Stimulated activated effector memory CD8-positive, alpha-beta T cell treated with anti-CD3 and anti-CD28 coated beads, Interleukin-12 subunit alpha, Interleukin-12 subunit beta, amount 100 ng/mL, for 72 hours (primary cell): ENCODE data around the gene SSX2IP.
A peak's percentile ranks its signal among the peaks of the same experiment; 100 is the strongest.
"Not testable (repeated sequence)": the region's sequence is repeated elsewhere in the genome, so short reads cannot be mapped to it uniquely, and the experiment has no call there.

Experiments
- ATAC-seq: fragments of 150-1000 bp; cut with Tn5 transposase; 2 replicates; pipeline ENCODE4 v1.10.0; 2021
- DNase-seq, 2 donors: peaks; one replicate each; pipeline ENCODE4 v3.0.0; 2021 to 2022; ENCODE audit warnings: low spot score in 2 of 2
- H3K27ac Mint-ChIP-seq: one replicate; pipeline ENCODE4 v1.8.0; 2022; ENCODE audit warnings: mild to moderate bottlenecking, mixed read lengths
- H3K36me3 Mint-ChIP-seq: one replicate; pipeline ENCODE4 v1.8.0; 2022; ENCODE audit warnings: mild to moderate bottlenecking, mixed read lengths
- H3K4me1 Mint-ChIP-seq: one replicate; pipeline ENCODE4 v1.8.0; 2022; ENCODE audit warnings: mixed read lengths
- H3K4me3 Mint-ChIP-seq: one replicate; pipeline ENCODE4 v1.8.0; 2022; ENCODE audit warnings: mild to moderate bottlenecking, mixed read lengths
- H3K9me3 Mint-ChIP-seq: one replicate; pipeline ENCODE4 v1.8.0; 2022; ENCODE audit warnings: mixed read lengths

The SSX2IP gene

DNA sequence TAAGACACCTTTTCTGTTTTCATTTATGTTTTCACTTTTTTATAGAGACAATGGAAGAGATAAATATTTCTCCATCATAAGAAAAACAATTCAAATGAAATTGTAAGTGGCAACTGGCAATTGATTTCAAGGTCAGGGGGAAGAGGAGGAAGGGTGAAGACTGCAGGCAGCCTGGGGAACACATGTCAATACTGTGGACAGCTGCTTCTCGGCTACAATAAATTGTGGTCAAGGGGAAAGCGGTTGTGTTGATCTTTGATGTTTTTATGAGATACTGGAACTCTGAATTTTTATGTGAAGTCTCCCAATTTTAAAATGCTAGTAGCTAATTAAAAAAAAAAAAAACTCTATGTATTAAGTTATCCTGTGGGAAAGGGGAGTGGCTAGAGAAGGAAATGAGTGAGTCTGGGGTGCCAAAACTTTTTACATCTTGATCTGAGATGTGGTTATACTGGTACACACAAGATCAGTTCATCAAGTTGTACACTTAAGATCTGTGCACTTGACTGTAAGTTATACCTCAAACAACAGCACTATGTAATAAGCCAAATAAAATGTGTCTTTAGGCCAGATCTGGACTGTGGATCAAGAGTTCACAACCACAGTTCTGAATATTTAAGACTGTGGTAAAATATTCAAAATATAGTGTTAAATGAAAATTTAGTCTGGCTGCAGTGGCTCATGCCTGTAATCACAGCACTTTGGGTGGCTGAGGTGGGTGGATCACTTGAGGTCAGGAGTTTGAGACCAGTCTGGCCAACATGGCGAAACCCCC is 18.0 kb downstream of the SSX2IP start:
- ATAC-seq (no peak), DNase-seq (no peak)
- H3K36me3 Mint-ChIP-seq = peaks cover 12% of the 10 kb centered on the region
- no peak overlapping the region for H3K27ac Mint-ChIP-seq
- H3K4me3 Mint-ChIP-seq = no peak overlapping the region
- H3K9me3 Mint-ChIP-seq = no peaks in the 10 kb centered on the region
- peaks cover 9% of the 10 kb centered on the region for H3K4me1 Mint-ChIP-seq

DNA sequence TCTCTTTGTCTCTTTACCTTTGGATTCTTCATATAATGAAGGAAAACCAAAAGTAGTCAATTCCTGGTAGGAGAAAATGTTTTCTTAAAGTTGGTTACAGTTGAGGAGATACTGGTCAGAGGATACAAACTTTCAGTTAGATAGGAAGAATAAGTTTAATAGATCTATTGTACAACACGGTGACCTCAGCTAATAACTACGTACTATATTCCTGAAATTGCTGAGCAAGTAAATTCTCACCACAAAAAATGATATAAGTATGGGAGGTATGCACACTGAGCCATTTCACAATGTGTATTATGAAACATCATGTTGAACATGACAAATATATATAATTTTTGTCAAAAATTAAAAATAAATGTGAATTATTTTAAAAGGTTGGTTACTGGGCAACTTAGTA is 20.4 kb downstream of the SSX2IP start:
- H3K4me3 Mint-ChIP-seq = no peak overlapping the region
- H3K9me3 Mint-ChIP-seq = no peaks in the 10 kb centered on the region
- H3K4me1 Mint-ChIP-seq = peaks cover 9% of the 10 kb centered on the region
- DNase-seq (no peak), ATAC-seq (no peak)
- H3K27ac Mint-ChIP-seq = no peak overlapping the region
- peaks cover 12% of the 10 kb centered on the region for H3K36me3 Mint-ChIP-seq

DNA sequence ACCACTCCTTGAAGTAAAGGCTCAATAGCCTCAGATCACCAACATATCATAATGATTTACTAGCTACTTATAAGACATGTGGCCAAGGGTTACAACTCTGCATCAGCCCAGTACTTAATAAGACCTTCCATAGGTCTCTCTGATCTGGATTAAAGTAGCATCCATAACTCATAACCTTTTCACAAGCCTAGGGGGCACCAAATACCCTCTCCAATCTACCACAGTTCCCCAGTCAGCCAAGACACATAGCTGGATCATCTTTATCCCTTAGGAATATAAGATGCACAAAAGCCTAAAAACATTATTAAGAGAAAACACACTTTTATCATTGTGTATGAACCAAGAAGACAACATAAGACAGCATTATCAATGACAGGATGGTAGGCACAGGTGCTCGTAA is 22.1 kb downstream of the SSX2IP start:
- peaks cover 12% of the 10 kb centered on the region for H3K36me3 Mint-ChIP-seq
- peaks cover 3% of the 10 kb centered on the region for H3K4me1 Mint-ChIP-seq
- no peak for DNase-seq
- H3K4me3 Mint-ChIP-seq = no peak overlapping the region
- ATAC-seq = no peak
- no peaks in the 10 kb centered on the region for H3K9me3 Mint-ChIP-seq
- no peak overlapping the region for H3K27ac Mint-ChIP-seq

DNA sequence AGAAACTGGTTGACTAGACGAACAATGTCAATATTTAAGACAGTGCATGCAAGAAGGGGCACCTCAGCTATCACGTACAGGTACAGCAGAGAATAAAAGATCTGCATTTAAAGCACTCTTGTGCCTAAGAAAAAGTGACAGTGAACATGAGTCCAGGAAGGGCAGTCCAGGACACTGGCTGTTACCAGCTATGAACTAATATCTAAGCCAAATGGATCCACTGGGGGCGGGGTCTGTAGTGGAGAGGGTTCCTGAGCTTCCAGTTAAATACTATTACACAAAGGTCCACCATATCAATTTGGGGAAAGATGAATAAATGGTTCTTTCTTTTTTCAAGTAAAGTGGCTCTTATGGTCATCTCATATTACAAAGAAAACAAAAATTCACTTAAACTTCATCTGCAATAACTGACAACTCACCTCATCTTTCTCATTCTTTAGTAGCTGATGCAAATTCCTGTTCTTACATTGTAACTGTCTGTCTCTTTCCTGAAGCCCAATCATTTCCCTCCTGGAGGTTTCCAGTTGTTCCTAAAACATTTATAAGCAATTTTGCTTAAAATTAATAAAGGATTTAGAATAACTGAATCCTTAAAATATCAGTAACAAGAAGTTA is 24.5 kb downstream of the SSX2IP start:
- DNase-seq = no peak
- Mint-ChIP-seq H3K4me1 (no peaks in the 10 kb centered on the region), H3K9me3 (no peaks in the 10 kb centered on the region), H3K4me3 (no peak overlapping the region), H3K27ac (no peak overlapping the region), H3K36me3 (peaks cover 28% of the 10 kb centered on the region)
- ATAC-seq = no peak

DNA sequence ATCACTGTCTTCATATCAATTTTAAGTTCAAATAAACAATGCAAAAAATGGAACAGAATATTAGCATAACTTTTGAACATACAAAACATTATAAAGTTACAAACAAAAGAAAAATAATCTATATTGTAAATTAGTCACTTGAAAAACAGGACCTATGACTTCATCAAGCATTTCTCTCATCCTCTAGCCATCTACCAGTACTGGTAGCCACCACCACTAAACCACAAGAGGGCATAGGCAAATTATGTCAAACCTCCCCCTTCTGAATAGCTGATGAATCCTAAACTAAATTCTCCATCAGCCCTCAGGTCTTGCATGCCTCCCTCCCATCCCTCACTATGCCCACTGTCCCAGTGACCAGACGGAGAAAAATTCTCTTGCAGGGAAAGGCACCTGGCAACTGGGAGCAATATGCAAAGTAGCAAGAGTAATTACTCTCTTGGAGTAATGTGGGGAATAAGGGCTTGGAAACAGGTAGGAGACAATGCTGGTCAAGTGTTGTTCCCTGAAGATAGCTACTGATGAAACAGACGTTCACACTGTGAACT is 37.1 kb downstream of the SSX2IP start:
- no peaks in the 10 kb centered on the region for H3K9me3 Mint-ChIP-seq
- no peak for DNase-seq
- peaks cover 51% of the 10 kb centered on the region for H3K36me3 Mint-ChIP-seq
- no peak for ATAC-seq
- H3K4me1 Mint-ChIP-seq = no peaks in the 10 kb centered on the region
- H3K4me3 Mint-ChIP-seq = no peak overlapping the region
- H3K27ac Mint-ChIP-seq = no peak overlapping the region

DNA sequence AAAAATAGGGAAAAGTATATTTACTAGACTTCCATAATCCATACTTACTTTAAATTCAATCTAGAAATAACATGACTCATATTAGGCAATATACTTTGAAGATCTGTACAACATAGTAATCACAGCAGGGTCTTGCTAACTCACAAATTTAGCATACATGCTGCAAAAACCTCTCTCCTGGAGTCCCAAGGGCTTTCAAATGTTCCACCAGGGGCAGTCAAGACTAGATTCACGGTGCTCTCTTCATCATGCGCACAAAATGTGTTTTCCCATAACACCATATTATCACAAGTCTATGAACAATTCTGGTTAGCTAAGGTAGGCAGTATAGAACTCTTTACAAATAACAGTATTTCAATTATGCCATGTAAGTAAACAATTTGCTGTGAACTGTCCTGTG is 45.8 kb downstream of the SSX2IP start:
- H3K4me3 Mint-ChIP-seq = no peak overlapping the region
- no peak for ATAC-seq
- no peak overlapping the region for H3K27ac Mint-ChIP-seq
- no peaks in the 10 kb centered on the region for H3K4me1 Mint-ChIP-seq
- DNase-seq = no peak
- no peaks in the 10 kb centered on the region for H3K9me3 Mint-ChIP-seq
- peaks cover 6% of the 10 kb centered on the region for H3K36me3 Mint-ChIP-seq

DNA sequence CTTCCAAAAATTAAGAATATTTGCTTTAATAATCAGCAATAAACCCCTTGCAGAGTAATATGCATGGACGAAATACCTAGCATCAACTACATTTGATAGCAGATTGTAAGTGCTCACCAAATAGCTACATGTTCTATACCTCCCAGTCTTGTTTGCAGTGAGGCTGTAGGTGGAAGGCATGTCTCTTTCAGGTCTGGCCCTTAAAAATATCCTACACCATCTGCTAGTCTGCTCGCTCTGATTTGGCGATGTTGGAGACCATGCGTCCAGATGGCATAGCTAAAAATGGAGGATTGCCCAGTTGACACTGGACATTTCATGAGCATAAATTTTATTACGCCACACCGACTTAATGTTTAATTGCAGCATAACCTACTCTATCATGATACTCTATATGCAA is 47.1 kb downstream of the SSX2IP start:
- DNase-seq (no peak), ATAC-seq (no peak)
- Mint-ChIP-seq H3K4me1 (no peaks in the 10 kb centered on the region), H3K27ac (no peak overlapping the region), H3K9me3 (no peaks in the 10 kb centered on the region), H3K4me3 (no peak overlapping the region), H3K36me3 (peaks cover 6% of the 10 kb centered on the region)

DNA sequence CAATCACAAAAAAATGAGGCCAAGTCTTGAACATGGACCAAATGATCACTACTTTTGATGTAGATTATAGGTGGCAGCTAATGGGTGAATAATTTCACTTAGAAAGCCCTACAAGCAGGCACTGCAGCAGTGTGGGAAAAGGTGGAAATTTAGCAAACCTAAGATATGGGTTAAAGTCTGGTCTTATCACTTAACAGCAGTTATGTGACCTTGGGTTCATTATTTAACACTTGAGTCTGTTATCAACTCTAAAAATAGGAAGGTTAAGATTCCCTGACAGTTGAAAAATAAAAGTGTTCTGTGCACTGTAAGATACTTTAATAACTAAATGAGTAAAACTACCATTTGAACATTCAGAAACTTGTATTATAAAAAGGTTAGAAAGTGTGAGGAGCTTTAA is 47.5 kb downstream of the SSX2IP start:
- no peaks in the 10 kb centered on the region for H3K9me3 Mint-ChIP-seq
- no peak overlapping the region for H3K4me3 Mint-ChIP-seq
- H3K36me3 Mint-ChIP-seq = peaks cover 6% of the 10 kb centered on the region
- no peak for DNase-seq
- no peak for ATAC-seq
- no peak overlapping the region for H3K27ac Mint-ChIP-seq
- H3K4me1 Mint-ChIP-seq = no peaks in the 10 kb centered on the region

DNA sequence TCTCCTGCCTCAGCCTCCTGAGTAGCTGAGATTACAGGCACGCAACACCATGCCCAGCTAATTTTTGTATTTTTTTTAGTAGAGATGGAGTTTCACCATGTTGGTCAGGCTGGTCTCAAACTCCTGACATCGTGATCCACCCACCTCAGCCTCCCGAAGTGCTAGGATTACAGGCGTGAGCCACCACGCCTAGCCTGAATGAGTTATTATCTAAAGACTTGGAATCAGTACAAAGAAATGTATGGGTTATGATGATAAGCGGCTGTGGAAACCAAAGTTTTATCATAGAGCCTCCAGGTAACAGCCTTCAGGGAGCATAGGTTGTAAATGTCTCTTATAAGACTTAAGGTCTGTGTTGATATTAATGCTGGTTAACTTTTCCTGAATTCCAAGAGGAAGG is 50.5 kb downstream of the SSX2IP start:
- DNase-seq = not testable (repeated sequence)

DNA sequence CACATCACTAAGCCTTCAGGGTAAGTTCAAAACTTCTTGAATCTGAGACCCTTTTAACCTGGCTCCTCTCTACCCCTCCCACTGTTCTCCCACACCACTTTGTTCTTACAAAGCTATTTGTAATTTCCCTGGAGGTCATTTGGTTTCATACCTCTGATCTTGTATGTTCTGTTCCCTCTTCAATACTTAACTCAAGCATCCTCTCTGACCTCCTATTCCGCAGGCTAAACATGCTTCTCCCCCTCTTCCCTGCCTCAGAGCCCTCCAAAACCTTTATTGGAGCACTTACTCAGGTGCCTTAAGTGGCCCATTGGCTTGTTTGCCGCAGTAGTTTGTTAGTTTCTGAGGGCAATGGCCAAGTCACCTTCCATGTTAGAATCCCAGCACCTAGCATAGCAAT is 54.8 kb downstream of the SSX2IP start:
- Mint-ChIP-seq H3K36me3 (no peaks in the 10 kb centered on the region), H3K4me3 (no peak overlapping the region), H3K27ac (no peak overlapping the region), H3K4me1 (peaks cover 9% of the 10 kb centered on the region), H3K9me3 (no peaks in the 10 kb centered on the region)
- no peak for ATAC-seq
- no peak for DNase-seq

More for the DNA sequence above, 50.5 kb downstream of the SSX2IP start:
- not testable (repeated sequence) for H3K9me3 Mint-ChIP-seq, H3K36me3 Mint-ChIP-seq, ATAC-seq, H3K27ac Mint-ChIP-seq, H3K4me3 Mint-ChIP-seq, H3K4me1 Mint-ChIP-seq

DNA sequence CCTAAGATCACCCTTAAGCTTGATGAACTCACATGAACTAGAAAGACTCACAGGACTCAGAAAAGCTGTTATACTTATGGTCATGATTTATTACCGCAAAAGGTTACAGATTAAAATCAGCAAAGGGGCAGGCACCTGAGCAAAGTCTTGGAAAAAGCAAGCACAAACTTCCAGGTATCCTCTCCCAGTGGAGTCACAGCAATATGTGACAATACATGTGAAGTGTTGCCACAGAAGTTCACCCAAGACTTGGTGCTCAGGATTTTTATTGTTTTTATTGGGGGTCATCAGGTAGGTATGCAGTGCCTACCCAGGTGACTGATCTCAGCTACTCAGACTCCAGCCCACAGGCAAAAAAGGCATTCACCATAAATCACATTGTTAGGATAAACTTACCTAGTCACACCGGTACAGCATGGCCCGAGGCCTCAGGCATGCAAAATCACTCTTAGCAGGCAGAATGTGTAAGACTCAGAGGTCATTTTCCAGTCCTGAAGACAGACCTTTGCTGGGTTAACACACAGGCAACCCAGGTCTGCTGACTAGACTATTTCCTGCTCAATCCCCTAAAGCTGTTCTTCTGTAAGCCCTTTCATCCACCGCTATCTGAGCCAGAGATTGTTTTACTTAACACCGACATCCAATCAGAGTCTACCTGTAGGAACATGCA is 55.6 kb downstream of the SSX2IP start:
- peaks cover 9% of the 10 kb centered on the region for H3K4me1 Mint-ChIP-seq

DNA sequence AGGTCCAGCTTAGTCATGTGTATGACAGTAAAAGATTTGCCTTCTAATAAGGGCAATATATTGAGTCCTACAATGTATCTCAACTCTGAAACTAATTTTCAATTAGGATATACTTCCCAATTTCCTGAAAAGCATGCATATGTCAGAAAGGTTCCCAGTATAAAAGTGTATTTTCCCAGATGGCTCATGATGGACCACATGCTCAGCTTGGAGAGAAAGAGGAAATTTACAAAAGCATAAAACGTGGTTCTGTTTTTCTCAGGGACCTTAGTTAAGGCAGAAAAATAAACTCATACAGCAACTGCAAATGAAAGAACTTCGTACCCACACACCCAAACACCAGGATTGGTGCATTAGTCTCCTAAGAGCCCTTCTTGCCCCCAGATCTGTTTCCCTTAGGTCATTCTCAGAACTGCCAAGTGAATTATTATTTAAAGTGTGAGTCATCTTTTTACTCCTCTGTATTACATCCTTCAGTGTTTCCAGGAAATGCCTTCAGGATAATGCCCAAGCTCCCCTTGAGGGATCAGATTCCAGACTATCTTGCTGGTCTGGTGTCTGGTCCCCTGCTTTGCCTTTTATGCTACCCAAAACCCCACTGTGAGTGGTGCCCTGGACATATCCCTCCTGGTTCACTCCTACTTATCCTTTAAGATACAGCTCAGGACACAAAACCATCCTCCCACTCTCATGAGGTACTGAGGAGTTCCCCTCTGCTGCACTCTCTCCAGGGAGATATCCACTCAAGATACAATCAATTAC is 57.4 kb downstream of the SSX2IP start:
- H3K9me3 Mint-ChIP-seq = no peaks in the 10 kb centered on the region
- no peaks in the 10 kb centered on the region for H3K36me3 Mint-ChIP-seq
- ATAC-seq = peak; percentile 74
- H3K27ac Mint-ChIP-seq = no peak overlapping the region
- peaks cover 9% of the 10 kb centered on the region for H3K4me1 Mint-ChIP-seq
- H3K4me3 Mint-ChIP-seq = no peak overlapping the region
- no peak for DNase-seq

More for the DNA sequence above, 55.6 kb downstream of the SSX2IP start:
- Mint-ChIP-seq H3K9me3 (no peaks in the 10 kb centered on the region), H3K36me3 (no peaks in the 10 kb centered on the region), H3K4me3 (no peak overlapping the region), H3K27ac (no peak overlapping the region)
- DNase-seq (no peak), ATAC-seq (no peak)

DNA sequence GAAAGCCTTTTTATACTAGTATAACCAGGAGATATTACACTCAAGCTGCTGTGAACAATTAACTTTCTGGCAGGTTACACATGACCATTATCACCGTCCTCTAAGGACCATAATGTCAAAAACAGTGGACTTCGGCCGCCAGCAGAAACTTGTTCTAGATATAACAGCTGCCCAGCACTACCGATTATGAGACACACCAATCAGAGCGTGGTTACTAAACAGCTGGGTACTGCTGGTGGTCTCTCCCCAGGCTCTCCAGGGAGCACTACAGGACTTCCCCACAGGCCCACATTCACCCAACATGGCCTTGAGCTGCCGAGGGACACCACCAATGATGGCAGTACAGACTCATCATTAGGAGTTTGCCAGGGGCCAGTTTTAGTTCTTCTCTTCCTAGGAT is 58.1 kb downstream of the SSX2IP start:
- no peak for DNase-seq
- Mint-ChIP-seq H3K27ac (no peak overlapping the region), H3K36me3 (no peaks in the 10 kb centered on the region), H3K4me3 (no peak overlapping the region), H3K4me1 (peaks cover 9% of the 10 kb centered on the region), H3K9me3 (no peaks in the 10 kb centered on the region)
- ATAC-seq = no peak

DNA sequence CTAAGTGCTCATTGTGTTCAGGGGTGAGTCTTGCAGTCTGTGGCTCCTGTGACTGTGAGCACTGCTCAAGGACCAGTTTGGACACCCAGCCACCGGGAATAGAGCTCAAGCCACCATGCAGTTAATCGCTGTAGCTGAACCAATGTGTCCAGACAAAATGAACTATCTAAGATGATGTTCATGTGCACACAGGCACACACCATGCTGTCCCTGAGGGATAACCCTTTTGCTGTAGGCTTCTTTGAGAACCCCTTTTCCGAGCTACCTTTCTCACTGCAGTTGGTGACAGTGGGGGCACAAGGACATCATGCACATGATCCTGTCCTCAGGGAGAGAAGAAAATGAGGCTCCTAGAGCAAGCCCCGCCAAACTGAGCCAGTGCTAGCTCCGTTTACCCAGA is 65.4 kb downstream of the SSX2IP start:
- Mint-ChIP-seq H3K36me3 (no peaks in the 10 kb centered on the region), H3K4me1 (peaks cover 10% of the 10 kb centered on the region), H3K27ac (no peak overlapping the region), H3K4me3 (no peak overlapping the region), H3K9me3 (no peaks in the 10 kb centered on the region)
- DNase-seq (no peak), ATAC-seq (no peak)

DNA sequence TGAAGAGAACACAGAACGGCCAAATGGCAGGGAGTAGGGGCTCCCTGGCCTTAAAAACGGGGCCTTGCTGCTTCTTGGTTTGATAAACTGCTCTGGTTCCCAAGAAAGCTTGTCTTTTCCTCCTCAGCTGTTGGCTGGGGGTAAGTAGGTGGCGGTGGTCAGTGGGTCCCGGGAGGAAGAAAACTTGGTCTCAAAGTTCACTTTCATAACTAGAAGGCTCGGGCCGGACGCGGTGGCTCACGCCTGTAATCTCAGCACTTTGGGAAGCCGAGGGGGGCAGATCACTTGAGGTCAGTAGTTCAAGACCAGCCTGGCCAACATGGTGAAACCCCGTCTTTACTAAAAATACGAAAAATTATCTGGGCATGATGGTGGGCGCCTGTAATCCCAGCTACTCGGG is 68.7 kb downstream of the SSX2IP start:
- H3K9me3 Mint-ChIP-seq = no peaks in the 10 kb centered on the region
- H3K4me3 Mint-ChIP-seq = peak overlapping the region; percentile 74
- no peak overlapping the region for H3K27ac Mint-ChIP-seq
- H3K36me3 Mint-ChIP-seq = no peaks in the 10 kb centered on the region
- ATAC-seq (no peak), DNase-seq (peak in 1 of 2 donors; percentile 44)
- H3K4me1 Mint-ChIP-seq = peaks cover 19% of the 10 kb centered on the region
